IMR-90 (cell line): ENCODE results near the gene TMEM61. TPM values are rescaled to one million over a fixed set of nuclear protein-coding genes. Genes with fewer than 3 reads are reported as not detected.
"Not testable (repeated sequence)": the region's sequence is repeated elsewhere in the genome, so short reads cannot be mapped to it uniquely, and the experiment has no call there.

Experiments
- ATAC-seq: fragments of 200-7000 bp; cut with Tn5 transposase; 2 replicates; pipeline ENCODE4 v1.9.1; 2020; ENCODE audit warnings: low read depth, mild to moderate bottlenecking, moderate library complexity
- BruUV-seq: library from RNA; stranded (reverse); fragments of 400-500 nt; replicated peaks from 2 replicates; lab custom pipeline; 2021; lab: Mats Ljungman, UMichigan
- CTCF ChIA-PET: fragments of 300-600 bp; formaldehyde crosslinking; extraction: SDS; loops from one replicate; lab custom pipeline; 2021; ENCODE audit warnings: antibody characterized with exemption; lab: Yijun Ruan, JAX
- POLR2A ChIA-PET: fragments of 300-600 bp; sonication (Branson Sonifier 250); formaldehyde crosslinking; loops from one replicate; lab custom pipeline; 2022; ENCODE audit warnings: antibody characterized with exemption; ENCODE audit not compliant: unreplicated experiment; lab: Charles Lee
- DNase-seq: peaks from one replicate; pipeline ENCODE4 v3.0.0; 2013
- H2AFZ ChIP-seq: replicated peaks from 2 replicates; pipeline ENCODE3; 2013; ENCODE audit warnings: low read length, mild to moderate bottlenecking; ENCODE audit not compliant: poor library complexity
- H2AK5ac ChIP-seq: 2 replicates; pipeline ENCODE4 v1.6.1; 2013; ENCODE audit warnings: low read depth, low read length, inconsistent platforms
- H2AK9ac ChIP-seq: replicated peaks from 2 replicates; pipeline ENCODE3; 2013; ENCODE audit warnings: mild to moderate bottlenecking, low read depth, low read length, moderate library complexity; ENCODE audit not compliant: poor library complexity
- H2BK120ac ChIP-seq: 2 replicates; pipeline ENCODE4 v1.6.1; 2013; ENCODE audit warnings: low read depth, low read length, inconsistent platforms
- H2BK15ac ChIP-seq: 3 replicates; pipeline ENCODE4 v1.6.1; 2013; ENCODE audit warnings: low read depth, low read length, inconsistent platforms
- H2BK20ac ChIP-seq: 2 replicates; pipeline ENCODE4 v1.6.1; 2013; ENCODE audit warnings: low read depth, mild to moderate bottlenecking, inconsistent platforms, low read length, moderate library complexity
- H2BK5ac ChIP-seq: 2 replicates; pipeline ENCODE4 v1.6.1; 2013; ENCODE audit warnings: mild to moderate bottlenecking, low read depth, low read length, inconsistent platforms; ENCODE audit not compliant: poor library complexity, severe bottlenecking
- H3K14ac ChIP-seq: replicated peaks from 2 replicates; pipeline ENCODE4 v1.6.1; 2013; ENCODE audit warnings: low read depth, low read length, inconsistent platforms
- H3K18ac ChIP-seq: 2 replicates; pipeline ENCODE4 v1.6.1; 2013; ENCODE audit warnings: low read depth, low read length, control low read depth
- H3K23ac ChIP-seq: 2 replicates; pipeline ENCODE4 v1.6.1; 2013; ENCODE audit warnings: low read depth, low read length, inconsistent platforms
- H3K27ac ChIP-seq: 2 replicates; pipeline ENCODE4 v1.5.1; 2013; ENCODE audit warnings: mild to moderate bottlenecking, control low read depth, low read length; ENCODE audit not compliant: insufficient read depth
- H3K27me3 ChIP-seq: 2 replicates; pipeline ENCODE4 v1.6.1; 2013; ENCODE audit warnings: low read length; ENCODE audit not compliant: control insufficient read depth, insufficient read depth
- H3K36me3 ChIP-seq: 2 replicates; pipeline ENCODE4 v1.6.1; 2013; ENCODE audit warnings: low read length, mixed read lengths; ENCODE audit not compliant: control insufficient read depth, insufficient read depth
- H3K4ac ChIP-seq: 2 replicates; pipeline ENCODE4 v1.6.1; 2013; ENCODE audit warnings: low read depth, low read length, inconsistent platforms
- H3K4me1 ChIP-seq: 2 replicates; pipeline ENCODE4 v1.6.1; 2013; ENCODE audit warnings: low read length, mixed read lengths; ENCODE audit not compliant: control insufficient read depth, insufficient read depth
- H3K4me2 ChIP-seq: 2 replicates; pipeline ENCODE4 v1.6.1; 2013; ENCODE audit warnings: low read depth, mild to moderate bottlenecking, control low read depth, low read length, moderate library complexity
- H3K4me3 ChIP-seq: 2 replicates; pipeline ENCODE4 v1.5.1; 2013; ENCODE audit warnings: low read depth, mild to moderate bottlenecking, control low read depth, low read length, moderate library complexity; ENCODE audit not compliant: insufficient read depth
- H3K56ac ChIP-seq: 2 replicates; pipeline ENCODE4 v1.6.1; 2013; ENCODE audit warnings: low read length, inconsistent platforms; ENCODE audit not compliant: insufficient read depth; ENCODE audit errors: extremely low read depth
- H3K79me1 ChIP-seq, 2 experiments: 2 replicates each; pipeline ENCODE4 v1.6.1; 2013; ENCODE audit warnings: low read length in 2 of 2, inconsistent platforms in 1 of 2, low read depth in 1 of 2
- H3K9ac ChIP-seq: 2 replicates; pipeline ENCODE4 v1.6.1; 2013; ENCODE audit warnings: low read depth, low read length, control low read depth
- H3K9me1 ChIP-seq: 2 replicates; pipeline ENCODE4 v1.6.1; 2013; ENCODE audit warnings: low read length, inconsistent platforms; ENCODE audit not compliant: insufficient read depth
- H3K9me3 ChIP-seq: 2 replicates; pipeline ENCODE4 v1.6.1; 2013; ENCODE audit warnings: low read length; ENCODE audit not compliant: control insufficient read depth, insufficient read depth
- H4K20me1 ChIP-seq: 2 replicates; pipeline ENCODE4 v1.6.1; 2013; ENCODE audit warnings: low read length, inconsistent platforms; ENCODE audit not compliant: insufficient read depth
- H4K5ac ChIP-seq: 2 replicates; pipeline ENCODE4 v1.6.1; 2013; ENCODE audit warnings: mild to moderate bottlenecking, low read depth, low read length, control low read depth
- H4K8ac ChIP-seq, 2 experiments: 2 replicates each; pipeline ENCODE4 v1.6.1; 2013; ENCODE audit warnings: low read depth in 2 of 2, low read length in 2 of 2, control low read depth in 1 of 2, inconsistent platforms in 1 of 2
- H4K91ac ChIP-seq: 2 replicates; pipeline ENCODE4 v1.6.1; 2013; ENCODE audit warnings: low read depth, low read length, inconsistent platforms; ENCODE audit not compliant: insufficient read depth
- WGBS, 2 experiments: methylation state at CpG; one replicate each; pipeline versions ENCODE4 v1.1.5 to v1.1.7; 2013; ENCODE audit warnings: missing lambda C conversion rate in 2 of 2; ENCODE audit not compliant: insufficient read length in 1 of 2; ENCODE audit errors: extremely low coverage in 2 of 2; 5-methylcytosine and 5-hydroxymethylcytosine counted together
- dilution Hi-C: fragments of 300-500 bp; cut with HindIII; formaldehyde crosslinking; loops from one replicate; pipeline ENCODE4 v1.14.3; 2018; ENCODE audit warnings: low sequenced_read_pairs; ENCODE audit not compliant: unreplicated experiment
- in situ Hi-C: fragments of 300-500 bp; cut with MboI; formaldehyde crosslinking; loops from 3 replicates; pipeline ENCODE4 v1.14.3; 2019; ENCODE audit warnings: low sequenced_read_pairs, inconsistent platforms, mixed read lengths
- intact Hi-C: fragments of 100-400 bp; cut with micrococcal nuclease; formaldehyde crosslinking; loops from 2 replicates; pipeline ENCODE4 v1.10.0; 2022
- polyA plus RNA-seq, 3 experiments: library from polyadenylated mRNA; depleted of rRNA; stranded (reverse); fragments of >200 nt; gene quantifications; 2 replicates each; pipeline ENCODE4 v1.2.3, GENCODE V29; 2012; ENCODE audit warnings: low replicate concordance in 1 of 3
- total RNA-seq: library from RNA; depleted of rRNA; stranded (reverse); fragments of >200 nt; gene quantifications from 2 replicates; pipeline ENCODE4 v1.2.3, GENCODE V29; 2012

TMEM61 gene
- total and polyA plus RNA-seq, 2 of the 4 experiments (the other 2 are of a cell fraction), result not detected

GRCh38 chr1:54963829-54964228 is 16.6 kb upstream of the TMEM61 start:
- H3K4me2 ChIP-seq, H3K23ac ChIP-seq, H2BK20ac ChIP-seq, POLR2A ChIA-PET, H4K91ac ChIP-seq, H2AFZ ChIP-seq, DNase-seq, H3K4me1 ChIP-seq, H3K14ac ChIP-seq, CTCF ChIA-PET, H4K5ac ChIP-seq, H3K36me3 ChIP-seq, in situ Hi-C loops, ATAC-seq, H3K9me1 ChIP-seq, H3K9me3 ChIP-seq, H3K18ac ChIP-seq, H4K20me1 ChIP-seq, H3K9ac ChIP-seq, H2BK15ac ChIP-seq, H4K8ac ChIP-seq, H3K4ac ChIP-seq, intact Hi-C loops, H2BK120ac ChIP-seq, dilution Hi-C loops, H2AK5ac ChIP-seq, BruUV-seq, H3K79me1 ChIP-seq, H2AK9ac ChIP-seq, H3K4me3 ChIP-seq, H3K27ac ChIP-seq, H2BK5ac ChIP-seq, H3K56ac ChIP-seq: not testable (repeated sequence)
- whole genome bisulfite sequencing, 2 experiments, result 80% methylated on average over 1 of the region's 5 CpGs; no CpG with 5 or more reads in 1 of the 2 experiments
- H3K27me3 ChIP-seq, result peaks cover 13% of the 10 kb centered on the region
